HG03354 (cell line): ENCODE measurements around the gene MEOX1.

Experiments used
- ATAC-seq: cut with Tn5 transposase; IDR thresholded peaks from one replicate; pipeline ENCODE4 v1.9.1; 2021; ENCODE audit warnings: mild to moderate bottlenecking; ENCODE audit not compliant: unreplicated experiment, poor library complexity, severe bottlenecking

MEOX1 gene

GRCh38 chr17:43660816-43661493, 767 bp downstream of the MEOX1 start:
- no peak for ATAC-seq

GRCh38 chr17:43659823-43660617, 1.7 kb downstream of the MEOX1 start:
- no peak for ATAC-seq

- no peak for ATAC-seq
Observed at GRCh38 chr17:43658900-43659299, 2.8 kb downstream of the MEOX1 start.

- ATAC-seq: no peak
Observed at GRCh38 chr17:43655693-43656255, 5.9 kb downstream of the MEOX1 start.

- no peak for ATAC-seq
Observed at GRCh38 chr17:43652124-43652480, 9.6 kb downstream of the MEOX1 start.

- ATAC-seq: no peak
Observed at GRCh38 chr17:43650471-43650870, 11.3 kb downstream of the MEOX1 start.

- no peak for ATAC-seq
Observed at GRCh38 chr17:43648916-43649315, 12.8 kb downstream of the MEOX1 start.

GRCh38 chr17:43645765-43646481, 15.8 kb downstream of the MEOX1 start:
- ATAC-seq: no peak

- ATAC-seq: no peak
Observed at GRCh38 chr17:43645450-43645764, 16.3 kb downstream of the MEOX1 start.

GRCh38 chr17:43644081-43644480, 17.6 kb downstream of the MEOX1 start:
- no peak for ATAC-seq

GRCh38 chr17:43641416-43641815, 20.3 kb downstream of the MEOX1 start:
- no peak for ATAC-seq

GRCh38 chr17:43640491-43641252, 21.1 kb downstream of the MEOX1 start:
- ATAC-seq: no peak

- no peak for ATAC-seq
Observed at GRCh38 chr17:43637563-43638323, 24.0 kb downstream of the MEOX1 start.

- no peak for ATAC-seq
Observed at GRCh38 chr17:43636426-43636825, 25.3 kb downstream of the MEOX1 start.

- no peak for ATAC-seq
Observed at GRCh38 chr17:43634591-43635125, 27.1 kb downstream of the MEOX1 start.

- ATAC-seq: no peak
Observed at GRCh38 chr17:43632221-43632620, 29.5 kb downstream of the MEOX1 start.

GRCh38 chr17:43631429-43631828, 30.3 kb downstream of the MEOX1 start:
- ATAC-seq: no peak

GRCh38 chr17:43628089-43628650, 33.6 kb downstream of the MEOX1 start:
- ATAC-seq: no peak

- ATAC-seq: no peak
Observed at GRCh38 chr17:43627653-43628052, 34.1 kb downstream of the MEOX1 start.
